UCSD-AML1 (cell line): ENCODE data around the gene SMU1.
"Not testable (repeated sequence)": the region's sequence is repeated elsewhere in the genome, so short reads cannot be mapped to it uniquely, and the experiment has no call there.

Experiments
- DNase-seq: peaks from one replicate; lab custom pipeline; 2025; ENCODE audit not compliant: unreplicated experiment; lab: John Stamatoyannopoulos, UW

The SMU1 gene

DNA sequence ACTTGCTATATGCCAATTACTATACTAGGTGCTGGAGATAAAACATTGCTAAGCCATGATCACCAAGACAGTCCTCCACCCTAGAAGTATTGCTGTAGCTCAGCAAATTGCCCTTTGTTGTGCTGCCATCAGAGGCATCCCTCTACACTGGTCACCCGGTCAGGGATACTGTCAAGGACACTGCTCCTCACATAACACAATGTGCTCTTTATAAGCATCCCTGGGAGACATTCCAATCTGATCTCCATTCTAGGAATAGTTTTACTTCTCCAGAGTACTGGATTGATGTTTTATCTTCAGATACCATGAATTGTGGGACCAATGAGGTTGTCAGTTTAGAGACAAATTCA, 61.8 kb downstream of the SMU1 start:
- no peak for DNase-seq

DNA sequence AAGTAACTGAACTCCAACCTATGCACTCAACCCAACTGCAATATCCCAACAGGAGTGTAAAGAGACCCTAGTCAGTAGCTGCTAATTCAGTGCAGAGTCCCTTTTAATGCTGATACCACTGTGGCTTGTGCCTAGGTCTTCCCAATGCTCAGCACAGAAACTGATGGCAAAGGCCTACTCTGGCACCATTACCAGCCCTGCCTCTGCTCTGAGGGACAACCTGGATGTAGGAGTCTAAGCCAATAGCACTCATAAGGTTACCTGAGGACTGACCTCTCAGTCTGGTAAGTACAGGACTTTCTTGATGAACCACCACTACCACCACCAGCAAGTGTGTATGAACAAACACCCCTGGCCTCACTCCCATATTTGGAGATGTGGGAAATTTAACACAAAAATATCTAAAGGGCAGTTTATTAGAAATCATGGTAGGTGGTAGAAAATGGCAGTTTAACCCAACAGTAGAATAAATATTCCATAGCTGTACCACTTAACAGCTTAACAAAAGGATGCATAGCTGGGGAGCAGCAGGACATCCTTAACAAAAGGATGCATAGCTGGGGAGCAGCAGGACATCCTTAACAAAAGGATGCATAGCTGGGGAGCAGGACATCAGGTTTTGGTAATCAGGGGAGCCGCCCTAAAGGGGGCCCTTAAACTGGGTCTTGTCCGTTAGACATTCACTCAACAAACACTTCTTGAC, 62.4 kb downstream of the SMU1 start:
- no peak for DNase-seq

DNA sequence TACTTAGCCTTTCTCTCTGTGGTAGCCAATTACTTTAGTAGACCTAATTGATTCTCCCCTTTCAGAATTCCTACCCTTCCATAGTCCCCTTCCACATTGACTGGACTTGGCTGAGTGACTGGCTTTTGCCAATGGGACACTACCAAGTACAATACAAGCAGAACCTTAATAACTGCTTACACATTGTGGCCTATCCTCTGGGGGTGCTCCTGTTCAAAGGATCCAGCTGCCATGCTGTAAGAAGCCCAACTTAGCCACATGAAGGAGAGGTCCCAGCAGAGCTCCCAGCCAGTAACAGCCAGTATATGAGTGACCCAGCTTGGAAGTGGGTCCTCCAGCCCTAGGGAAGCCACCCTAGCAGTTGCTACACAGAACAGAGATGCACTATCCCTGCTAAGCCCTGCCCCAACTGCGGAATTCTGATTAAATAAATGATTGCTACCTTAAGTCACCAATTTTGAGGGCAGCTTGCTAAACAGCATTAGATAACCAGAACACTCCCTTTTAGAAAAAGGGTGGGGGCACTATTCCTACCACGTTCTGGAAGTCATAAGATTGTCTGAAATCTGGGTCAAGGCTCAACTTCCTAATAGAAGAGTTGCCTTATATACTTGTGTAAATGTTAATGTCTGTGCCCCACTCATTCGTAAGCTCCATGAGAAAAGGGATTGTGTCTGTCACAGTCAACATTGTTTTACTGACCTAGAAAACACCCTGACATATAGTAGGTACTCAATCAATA, 64.0 kb downstream of the SMU1 start:
- DNase-seq: no peak

DNA sequence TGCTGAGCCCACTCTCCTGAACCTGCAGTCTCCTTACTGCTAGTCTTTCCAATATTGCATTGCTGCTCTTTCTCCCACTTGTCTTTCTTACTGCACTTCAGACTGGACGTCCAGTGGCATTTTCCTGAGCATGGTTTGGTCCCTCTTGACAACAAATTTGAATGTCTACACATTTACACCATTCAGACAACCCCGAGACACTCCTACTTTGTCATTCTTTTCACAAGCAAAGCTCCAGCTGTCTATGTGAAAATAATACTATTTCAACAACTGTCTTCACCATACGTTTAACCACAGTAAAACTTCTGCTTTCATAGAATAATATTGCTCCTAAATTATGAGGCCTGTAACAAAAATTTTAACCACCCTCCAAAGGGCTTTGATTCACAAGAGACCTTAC, 64.6 kb downstream of the SMU1 start:
- DNase-seq: no peak

DNA sequence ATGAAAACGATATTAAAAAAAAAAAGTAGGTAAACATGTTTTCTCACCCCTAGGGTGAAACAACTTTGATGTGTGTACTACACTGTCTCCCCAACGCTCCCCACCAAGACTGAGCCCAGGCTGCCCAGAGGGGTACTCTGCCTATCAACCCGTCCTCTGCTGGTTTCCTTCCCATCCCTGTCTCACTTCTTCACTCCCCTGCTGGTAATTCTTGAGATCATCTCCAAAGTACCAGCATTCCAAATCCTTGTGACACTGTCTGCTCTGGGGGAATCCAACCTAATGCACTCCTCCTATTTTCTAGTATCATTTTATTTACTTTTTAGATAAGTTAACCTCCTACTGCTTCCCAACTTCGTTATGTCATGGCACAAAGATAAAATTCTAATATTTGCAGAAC, 68.7 kb downstream of the SMU1 start:
- no peak for DNase-seq

DNA sequence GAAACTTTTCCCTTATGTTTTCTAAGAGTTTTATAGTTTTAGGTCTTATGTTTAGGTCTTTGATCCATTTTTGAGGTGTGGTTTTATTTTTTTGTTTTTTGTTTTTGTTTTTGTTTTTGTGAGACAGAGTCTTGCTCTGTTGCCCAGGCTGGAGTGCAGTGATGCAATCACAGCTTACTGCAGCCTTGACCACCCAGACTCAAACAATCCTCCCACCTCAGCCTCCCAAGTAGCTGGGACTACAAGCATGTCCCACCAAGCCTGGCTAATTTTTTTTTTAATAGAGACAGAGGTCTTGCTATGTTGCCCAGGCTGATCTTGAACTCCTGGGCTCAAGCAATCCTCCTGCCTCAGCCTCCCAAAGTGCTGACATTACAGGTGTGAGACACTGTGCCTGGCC, 71.1 kb downstream of the SMU1 start:
- not testable (repeated sequence) for DNase-seq

DNA sequence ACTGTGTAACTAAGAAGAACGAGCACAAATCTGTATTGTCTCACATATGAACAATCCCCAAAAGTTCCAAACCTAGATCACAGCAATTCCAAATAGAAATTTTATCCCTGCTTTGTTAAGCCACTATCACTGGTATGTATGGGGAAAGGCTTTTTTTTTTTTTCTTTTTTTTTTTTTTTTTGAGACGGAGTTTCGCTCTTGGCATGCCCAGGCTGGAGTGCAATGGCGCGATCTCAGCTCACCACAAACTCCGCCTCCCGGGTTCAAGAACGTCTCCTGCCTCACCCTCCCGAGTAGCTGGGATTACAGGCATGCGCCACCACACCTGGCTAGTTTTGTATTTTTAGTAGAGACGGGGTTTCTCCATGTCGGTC, 75.8 kb downstream of the SMU1 start:
- DNase-seq: not testable (repeated sequence)

DNA sequence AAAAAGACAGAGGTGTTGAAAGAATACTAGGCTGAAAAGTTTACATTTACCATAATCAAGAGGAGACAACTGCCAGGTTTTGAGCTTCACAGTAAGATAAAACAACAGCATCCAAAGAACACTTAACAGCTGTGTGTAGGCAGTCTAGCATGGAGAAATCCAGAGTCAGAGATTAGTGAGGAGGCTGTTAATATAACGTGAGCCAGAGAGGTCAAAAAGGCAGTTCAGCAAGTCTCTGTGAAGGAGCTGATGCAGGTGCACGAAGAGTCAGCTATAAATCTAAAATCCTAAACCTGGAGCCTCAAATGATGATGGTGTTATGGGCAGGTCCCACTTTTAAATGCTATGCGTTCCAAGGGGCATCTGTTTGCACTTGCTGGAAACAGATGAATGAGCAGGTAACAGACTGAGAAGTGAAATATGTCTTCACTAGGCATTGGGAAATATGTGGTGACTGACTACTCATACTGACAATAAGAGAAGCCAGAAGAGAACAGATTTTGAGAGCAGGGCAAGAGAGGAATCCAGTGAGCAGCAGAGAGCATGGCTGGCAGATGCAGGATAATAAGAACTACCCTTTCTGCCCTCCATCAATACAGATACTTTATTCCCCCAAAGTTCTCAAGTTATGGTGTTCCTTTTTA, 83.8 kb downstream of the SMU1 start:
- DNase-seq: no peak

DNA sequence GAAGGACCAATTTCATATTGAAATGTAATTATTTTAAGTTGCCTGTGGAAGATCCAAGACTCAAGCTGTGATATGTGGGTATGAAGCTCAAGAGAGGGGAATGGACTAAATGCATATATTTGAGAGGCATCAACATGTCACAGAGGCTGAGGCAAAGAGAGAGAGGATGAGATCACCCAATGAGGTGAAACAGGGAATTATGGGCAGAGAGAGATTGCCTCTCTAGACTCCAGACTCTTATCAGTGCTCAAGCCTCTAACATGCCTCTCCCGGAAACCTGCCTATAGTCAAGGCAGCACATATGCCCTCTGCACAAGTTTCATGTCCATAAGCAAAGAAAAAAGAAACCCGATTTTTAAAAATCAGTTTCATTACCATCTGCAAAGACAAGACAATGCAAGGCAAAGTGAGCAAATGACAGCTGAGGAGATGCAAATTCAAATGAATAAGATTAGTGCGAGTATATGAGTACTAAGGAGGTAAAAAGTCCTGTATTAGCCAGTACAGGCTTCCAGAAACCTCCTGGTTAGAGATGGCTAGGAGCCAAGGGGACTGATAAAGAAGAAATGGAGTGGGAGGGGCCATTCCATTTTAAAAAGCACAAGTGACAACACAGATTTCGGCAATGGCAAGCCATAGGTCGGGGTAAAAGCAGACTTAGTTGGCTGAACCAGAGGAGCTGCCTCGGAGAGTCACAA, 84.4 kb downstream of the SMU1 start:
- DNase-seq: no peak
